Caki2 (cell line): Measurements from ENCODE around the gene ZSCAN10. TPM values are rescaled to one million over a fixed set of nuclear protein-coding genes. Genes with fewer than 3 reads are reported as not detected.
"Not testable (repeated sequence)": the region's sequence is repeated elsewhere in the genome, so short reads cannot be mapped to it uniquely, and the experiment has no call there.

ENCODE experiments used
- DNase-seq: peaks from one replicate; pipeline ENCODE4 v3.0.0-alpha.2; 2015; ENCODE audit warnings: low read depth
- in situ Hi-C: cut with HindIII; loops from 2 replicates; pipeline ENCODE4 v1.10.0; 2016; ENCODE audit warnings: low sequenced_read_pairs, low pct_unique_long_range_greater_than_20kb, mixed read lengths
- total RNA-seq: library from RNA; depleted of rRNA; stranded (reverse); fragments of >200 nt; shearing (Covaris generic); gene quantifications from 2 replicates; pipeline ENCODE4 v1.2.3, GENCODE V29; 2014; ENCODE audit warnings: low replicate concordance

The ZSCAN10 gene
- total RNA-seq, 1 experiment from 2014 or later: not detected

DNA sequence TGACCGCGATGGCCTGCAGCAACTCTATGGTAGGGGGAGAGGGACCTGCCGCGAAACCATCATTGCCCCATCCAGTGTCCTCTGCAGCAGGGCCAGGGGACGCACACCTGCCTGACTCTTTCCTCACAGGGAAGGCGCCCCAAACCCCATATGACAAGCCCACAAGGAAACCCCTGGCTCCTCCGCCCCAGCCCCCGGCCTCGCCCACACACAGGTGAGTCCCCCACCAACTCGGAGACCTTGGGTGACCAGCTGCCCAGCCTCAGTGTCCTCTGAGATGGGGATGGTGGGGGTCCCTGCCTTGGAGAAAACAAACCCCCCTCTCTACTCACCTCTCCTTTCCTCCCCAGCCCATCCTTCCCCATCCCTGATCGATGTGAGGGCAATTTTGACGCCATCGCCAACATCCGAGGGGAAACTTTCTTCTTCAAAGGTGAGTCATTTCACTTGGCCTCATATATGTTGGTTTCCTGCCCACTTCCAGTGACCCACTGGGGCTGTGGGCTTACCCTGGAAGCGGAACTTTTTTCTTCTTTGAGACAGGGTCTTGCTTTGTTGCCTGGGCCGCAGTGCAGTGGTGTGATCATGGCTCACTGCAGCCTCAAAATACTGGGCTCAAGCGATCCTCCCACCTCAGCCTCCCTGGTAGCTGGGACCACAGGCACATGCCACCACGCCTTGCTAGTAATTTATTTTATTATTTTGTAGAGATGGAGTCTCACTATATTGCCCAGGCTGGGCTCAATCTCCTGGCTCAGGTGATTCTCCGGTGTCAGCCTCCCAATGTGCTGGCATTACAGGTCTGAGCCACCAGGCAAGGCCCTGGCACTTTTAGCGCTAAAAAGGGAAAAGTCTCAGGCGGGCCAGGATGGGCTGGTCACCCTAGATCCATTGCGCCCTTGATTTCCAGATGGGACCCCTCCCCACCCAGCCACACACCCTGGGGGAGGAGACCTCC, 41.6 kb downstream of the ZSCAN10 start:
- DNase-seq: no peak
- in situ Hi-C loops: no loop called here

DNA sequence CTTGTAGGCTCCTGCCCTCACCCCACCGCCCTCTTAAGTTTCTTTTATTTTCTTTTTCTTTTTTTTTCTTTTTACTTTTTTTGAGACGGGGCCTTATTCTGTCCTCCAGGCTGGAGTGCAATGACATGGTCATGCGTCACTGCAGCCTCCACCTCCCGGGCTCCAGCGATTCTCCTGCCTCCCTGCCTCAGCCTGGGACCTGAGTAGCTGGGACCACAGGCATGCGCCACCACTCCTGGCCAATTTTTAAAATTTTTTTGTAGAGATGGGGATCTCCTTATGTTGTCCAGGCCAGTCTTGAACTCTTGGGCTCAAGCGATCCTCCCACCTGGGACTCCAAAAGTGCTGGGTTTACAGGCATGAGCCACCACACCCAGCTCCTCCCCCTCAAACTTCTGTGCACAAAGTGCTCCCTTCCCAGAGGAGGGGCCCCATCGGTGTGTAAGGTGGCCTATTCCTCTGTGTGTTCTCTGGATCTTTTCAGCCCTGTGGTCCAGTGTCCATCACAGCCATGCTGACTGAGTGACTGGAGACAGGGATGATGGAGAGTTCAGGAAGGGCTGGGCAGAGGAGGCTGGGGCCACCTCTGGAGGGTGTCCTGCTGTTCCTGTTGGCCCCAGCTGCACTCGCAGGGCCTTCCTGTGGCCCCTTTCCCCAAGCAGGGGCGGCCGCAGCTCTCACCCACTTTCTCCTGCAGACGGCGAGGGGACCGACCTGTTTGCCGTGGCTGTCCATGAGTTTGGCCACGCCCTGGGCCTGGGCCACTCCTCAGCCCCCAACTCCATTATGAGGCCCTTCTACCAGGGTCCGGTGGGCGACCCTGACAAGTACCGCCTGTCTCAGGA, 42.5 kb downstream of the ZSCAN10 start:
- in situ Hi-C loops: no loop called here
- DNase-seq: no peak

DNA sequence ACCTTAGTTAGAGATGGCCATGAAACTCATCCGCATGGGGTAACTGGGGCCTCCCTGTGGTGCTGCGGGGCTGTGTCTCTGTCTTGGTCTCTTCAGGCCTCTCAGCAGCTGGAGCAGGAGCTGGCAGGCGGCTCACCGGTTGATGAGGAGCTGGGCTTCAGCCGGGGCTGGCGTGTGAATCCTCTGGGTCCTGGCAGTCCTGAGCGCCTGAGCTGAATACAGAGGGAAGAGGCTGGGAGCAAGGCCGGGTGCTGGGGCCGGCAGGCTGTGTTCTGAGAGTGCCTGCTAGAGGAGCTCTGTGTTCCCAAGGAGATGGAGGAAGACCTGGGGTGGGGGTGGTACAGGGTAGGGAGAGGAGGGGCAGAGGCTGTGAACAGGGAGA, 43.4 kb downstream of the ZSCAN10 start:
- in situ Hi-C loops: not testable (repeated sequence)

DNA sequence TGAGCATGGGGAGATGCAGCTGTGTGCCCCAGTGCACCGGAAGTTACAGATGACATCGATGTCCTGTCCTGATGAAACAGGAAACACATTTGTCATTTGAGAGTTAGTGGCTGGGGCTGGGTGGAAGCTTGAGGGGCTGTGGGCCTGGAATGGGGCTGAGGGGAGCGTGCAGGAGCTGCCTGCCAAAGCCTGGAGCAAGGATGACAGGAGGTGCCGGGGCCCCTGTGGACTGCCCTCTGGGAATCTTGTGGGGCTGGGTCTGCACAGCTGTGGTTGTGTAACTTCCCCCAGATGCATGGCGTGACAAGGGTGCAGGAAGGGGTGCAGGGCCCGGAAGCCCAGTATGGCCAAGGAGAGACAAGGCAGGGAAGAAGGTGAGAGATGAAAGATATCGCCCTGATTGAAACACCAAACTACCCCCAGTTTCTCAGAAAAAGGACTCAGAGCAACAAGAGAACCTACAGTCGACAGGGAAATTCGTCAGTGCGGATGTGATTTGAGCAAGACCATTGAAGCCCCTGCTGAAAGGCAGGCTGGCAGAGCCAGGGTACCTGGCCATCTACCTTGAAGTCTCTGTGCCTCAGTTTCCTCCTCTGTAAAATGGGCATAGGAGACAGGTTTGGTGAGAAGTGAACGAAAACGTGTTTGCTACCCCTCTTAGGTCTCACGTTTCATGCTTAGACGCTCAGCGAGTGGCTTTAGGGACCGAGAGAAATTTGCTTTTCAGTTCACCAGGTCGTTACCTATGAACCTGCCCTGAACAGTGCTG, 43.9 kb downstream of the ZSCAN10 start:
- DNase-seq: no peak
- in situ Hi-C loops: no loop called here

More for the DNA sequence above, 43.4 kb downstream of the ZSCAN10 start:
- not testable (repeated sequence) for DNase-seq

DNA sequence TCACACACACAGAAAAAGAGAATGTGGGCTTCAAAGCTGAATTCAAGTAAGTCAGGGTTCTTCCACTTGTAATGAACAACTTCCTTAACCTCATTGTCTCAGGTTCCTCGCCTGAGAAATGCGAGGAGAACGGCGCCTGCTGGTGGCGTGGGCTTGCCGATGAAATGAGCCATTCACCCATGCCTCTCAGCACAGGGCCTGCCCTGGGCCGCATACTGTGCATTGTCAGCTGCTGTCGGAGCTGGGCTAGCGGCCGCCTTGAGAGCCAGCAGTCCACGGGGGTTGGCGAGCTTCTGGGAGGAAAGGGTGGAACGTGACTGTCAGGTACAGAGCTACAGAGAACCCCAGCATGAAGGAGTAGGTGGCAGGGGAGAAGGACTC, 45.8 kb downstream of the ZSCAN10 start:
- in situ Hi-C loops, DNase-seq: not testable (repeated sequence)

DNA sequence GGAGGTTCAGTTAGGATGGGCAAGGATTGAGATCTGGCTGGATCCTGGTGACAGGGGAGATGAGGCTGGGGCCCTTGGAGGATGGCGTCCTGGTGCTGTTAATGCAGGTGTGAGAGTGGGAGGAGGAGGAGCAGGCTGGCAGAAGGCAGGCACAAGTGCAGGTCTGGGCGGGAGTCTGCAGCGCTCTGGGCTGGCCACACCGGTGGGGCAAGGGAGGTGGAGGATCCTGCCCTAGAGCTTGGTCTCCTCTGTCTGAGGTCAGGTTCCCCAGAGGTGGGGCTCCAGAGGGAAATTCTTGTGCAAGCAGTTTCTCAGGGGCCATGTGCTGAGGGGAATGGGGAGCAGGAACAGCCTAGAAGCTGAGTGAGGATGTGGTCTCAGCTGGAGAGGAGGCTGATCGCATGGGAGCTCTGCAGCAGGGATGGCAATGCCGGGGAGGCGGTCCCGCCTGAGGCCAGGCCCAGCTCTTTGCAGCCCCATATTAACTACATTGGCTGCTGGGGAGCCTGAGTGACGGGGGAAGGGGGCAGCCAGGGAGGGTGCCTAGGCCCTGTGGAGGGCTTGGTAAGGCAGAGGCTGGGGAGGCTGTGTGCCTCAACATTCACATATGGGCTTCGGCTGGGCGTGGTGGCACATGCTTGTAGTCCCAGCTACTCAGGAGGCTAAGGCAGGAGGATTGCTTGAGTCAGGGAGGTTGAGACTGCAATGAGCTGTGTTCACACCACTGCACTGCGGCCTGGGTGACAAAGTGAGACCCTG, 46.3 kb downstream of the ZSCAN10 start:
- in situ Hi-C loops, DNase-seq: not testable (repeated sequence)

DNA sequence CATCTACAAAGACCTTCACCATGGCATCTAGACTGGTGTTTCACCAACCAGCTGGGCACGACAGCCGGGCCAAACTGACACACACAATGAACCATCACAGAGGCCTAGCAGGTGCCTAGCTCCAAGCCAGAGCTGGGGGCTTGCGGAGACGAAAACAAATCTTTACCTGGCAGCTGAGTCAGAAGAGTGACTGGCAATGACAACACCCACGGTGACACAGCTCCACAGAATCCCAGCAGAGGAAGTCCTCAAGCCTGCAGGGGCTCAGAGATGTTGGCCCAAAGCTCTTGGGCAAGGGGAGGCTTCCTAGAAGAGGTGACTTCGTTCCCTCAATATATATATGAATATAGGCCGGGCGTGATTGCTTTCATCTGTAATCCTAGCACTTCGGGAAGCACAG, 47.6 kb downstream of the ZSCAN10 start:
- in situ Hi-C loops: no loop called here
- no peak for DNase-seq

DNA sequence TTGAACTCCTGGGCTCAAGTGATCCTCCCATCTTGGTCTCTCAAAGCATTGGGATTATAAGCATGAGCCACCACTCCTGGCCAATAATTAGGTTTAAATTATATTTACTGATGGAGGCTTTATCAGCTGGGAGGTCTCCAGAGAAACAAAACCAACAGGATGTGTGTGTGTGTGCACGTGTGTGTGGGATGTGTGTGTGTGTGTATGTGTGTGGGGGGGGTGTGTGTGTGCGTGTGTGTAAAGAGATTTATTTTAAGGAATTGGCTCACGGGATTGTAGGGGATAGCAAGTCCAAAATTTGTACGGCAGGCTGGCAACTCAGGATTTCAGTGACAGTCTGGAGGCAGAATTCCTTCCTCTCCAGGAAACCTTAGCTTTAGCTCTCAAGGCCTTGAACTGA, 48.1 kb downstream of the ZSCAN10 start:
- DNase-seq: no peak
- in situ Hi-C loops: no loop called here

DNA sequence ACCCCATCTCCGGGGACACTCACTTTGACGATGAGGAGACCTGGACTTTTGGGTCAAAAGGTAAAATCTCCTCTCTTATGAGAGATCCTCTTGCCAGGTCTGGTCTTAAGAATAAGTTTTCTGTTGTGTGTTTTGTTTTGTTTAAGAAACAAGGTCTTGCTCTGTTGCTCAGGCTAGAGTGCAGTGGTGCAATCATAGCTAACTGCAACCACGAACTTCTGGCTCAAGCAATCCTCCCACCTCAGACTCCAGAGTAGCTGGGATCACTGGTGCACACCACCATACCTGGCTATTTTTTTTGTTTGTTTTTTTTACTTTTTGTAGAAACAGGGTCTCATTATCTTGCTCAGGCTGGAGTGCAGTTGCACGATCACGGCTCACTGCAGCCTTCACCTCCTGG, 48.6 kb downstream of the ZSCAN10 start:
- DNase-seq: no peak
- in situ Hi-C loops: no loop called here

DNA sequence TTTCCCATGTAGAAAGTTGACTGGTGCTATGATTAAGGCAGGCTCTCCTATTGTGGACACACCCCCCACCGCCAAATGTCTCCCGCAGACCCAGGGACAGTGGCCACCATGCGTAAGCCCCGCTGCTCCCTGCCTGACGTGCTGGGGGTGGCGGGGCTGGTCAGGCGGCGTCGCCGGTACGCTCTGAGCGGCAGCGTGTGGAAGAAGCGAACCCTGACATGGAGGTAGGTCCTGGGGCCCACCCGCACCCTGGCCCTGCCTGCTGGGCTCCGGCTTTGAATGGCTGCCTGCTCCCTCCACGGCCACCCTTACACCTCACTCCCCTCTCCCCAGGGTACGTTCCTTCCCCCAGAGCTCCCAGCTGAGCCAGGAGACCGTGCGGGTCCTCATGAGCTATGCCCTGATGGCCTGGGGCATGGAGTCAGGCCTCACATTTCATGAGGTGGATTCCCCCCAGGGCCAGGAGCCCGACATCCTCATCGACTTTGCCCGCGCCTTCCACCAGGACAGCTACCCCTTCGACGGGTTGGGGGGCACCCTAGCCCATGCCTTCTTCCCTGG, 49.1 kb downstream of the ZSCAN10 start:
- DNase-seq: no peak
- in situ Hi-C loops: no loop called here

DNA sequence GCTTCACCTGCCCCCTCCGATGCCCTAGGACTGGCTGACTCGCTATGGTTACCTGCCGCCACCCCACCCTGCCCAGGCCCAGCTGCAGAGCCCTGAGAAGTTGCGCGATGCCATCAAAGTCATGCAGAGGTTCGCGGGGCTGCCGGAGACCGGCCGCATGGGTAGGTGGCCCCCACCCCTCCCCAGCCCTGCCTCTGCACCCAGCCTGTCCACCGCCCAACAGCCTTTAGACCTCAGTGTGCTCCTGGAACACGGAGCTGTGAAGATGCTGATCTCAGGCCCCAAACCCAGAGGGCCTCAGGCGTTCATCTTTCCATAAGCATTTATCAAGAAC, 51.7 kb downstream of the ZSCAN10 start:
- in situ Hi-C loops: no loop called here
- no peak for DNase-seq

DNA sequence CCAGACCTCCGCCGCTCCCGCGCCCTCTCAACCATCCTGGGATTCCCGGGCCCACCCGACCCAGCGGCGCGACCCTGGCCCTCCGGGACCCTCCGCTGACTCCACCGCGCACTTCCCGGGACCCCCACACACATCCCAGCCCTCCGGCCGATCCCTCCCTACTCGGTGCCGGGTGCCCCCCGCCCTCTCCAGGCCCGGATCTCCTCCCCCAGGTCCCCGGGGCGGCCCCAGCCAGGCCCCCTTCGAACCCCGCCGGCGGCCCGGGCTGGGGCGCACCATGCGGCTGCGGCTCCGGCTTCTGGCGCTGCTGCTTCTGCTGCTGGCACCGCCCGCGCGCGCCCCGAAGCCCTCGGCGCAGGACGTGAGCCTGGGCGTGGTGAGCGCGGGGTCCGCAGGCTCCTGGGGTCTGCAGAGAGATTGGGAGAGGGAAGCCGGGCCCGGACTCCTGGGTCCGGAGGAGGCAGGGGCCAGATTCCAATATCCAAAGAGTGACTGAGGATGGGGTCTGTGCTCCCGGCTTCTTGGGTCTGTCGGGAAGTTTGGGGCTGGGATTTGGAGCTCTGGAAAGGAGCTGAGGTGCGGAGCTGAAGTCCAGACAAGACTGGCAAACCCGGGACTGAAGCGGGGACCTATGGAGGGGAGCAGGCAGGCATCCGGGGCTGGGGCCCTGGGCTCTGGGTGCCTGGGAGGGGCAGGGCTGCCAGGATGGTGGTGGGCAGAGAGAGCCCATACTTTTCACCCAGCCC, 52.3 kb downstream of the ZSCAN10 start:
- no peak for DNase-seq
- in situ Hi-C loops: no loop called here

DNA sequence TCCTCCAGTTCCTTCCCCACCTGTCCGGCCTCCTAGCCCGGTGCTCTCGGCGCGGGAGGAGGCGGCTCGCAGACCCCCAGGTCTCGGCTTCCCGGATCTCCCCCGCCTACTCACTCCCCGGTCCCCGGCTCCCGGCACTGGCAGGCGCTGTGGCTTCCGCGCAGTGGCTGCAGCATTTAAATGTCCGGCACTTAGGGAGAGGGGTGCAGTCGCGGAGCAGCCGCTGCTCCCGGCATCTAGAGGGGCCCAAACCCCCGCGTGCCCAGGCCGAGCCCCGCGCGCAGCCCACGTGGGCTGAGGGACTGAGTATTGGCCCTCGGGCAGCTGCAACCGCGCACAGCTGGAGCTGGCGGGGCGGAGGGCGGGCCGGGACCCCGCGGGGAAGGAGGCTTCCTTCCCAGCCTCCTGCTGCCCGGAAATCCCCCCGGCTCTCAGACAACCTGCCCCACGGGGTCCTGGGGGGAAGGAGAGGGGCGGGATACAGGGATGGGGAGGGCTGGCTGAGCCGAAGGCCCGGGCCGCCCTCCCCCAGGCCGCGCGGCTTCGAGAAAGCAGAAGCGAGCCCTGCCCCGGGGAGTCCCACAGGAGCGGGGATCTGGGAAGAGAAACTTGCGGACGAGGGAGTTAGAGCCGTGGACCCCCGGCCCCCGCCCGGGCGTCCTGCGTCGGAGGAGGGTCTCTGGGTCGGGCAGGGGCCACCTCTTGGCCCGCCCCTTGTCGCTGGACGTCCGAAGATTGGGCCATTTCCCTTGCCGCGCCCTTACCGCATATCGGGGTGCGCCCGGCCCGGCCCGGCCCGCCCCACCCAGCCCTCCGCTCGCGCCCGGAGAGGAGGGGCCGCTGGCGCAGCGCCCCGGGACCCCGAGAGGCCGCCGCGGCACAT, 53.1 kb downstream of the ZSCAN10 start, which contains the start of gene MMP25:
Gene MMP25 (plus strand): TSS at position 804 of the 883 bp plus-strand sequence. CDS start 357 bp downstream, outside the sequence.
- in situ Hi-C loops: no loop called here
- no peak for DNase-seq

DNA sequence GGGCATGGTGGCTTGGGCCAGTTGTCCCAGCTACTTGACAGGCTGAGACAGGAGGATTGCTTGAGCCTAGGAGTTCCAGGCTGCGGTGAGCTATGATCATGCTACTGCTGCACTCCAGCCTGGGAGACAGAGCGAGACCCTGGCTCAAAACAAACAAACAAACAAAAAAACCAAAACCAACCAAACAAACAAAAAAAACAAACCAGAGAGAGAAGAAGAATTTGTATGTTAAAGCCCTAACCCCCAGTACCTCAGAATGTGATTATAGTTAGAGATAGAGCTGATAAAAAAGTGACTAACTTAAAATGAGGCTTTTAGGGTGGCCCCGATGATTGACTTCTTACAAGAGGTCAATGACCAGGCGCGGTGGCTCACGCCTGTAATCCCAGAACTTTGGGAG, 54.4 kb downstream of the ZSCAN10 start:
- no peak for DNase-seq
- in situ Hi-C loops: no loop called here

DNA sequence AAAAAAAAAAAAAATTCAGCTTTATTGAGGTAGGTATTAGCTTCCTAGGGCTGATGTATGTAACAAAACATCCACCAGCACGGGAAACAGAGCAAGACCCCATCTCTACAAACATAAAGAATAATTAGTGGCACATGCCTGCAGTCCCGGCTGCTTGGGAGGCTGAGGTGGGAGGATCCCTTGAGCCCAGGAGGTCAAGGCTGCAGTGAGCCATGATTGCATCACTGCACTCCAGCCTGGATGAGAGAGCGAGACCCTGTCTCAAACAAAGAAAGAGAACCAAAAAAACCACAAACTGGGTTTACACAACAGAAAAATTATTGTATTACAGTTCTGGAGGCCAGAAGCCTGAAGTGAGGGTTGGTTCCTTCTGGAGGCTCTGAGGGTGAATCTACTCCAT, 56.7 kb downstream of the ZSCAN10 start:
- in situ Hi-C loops: no loop called here

DNA sequence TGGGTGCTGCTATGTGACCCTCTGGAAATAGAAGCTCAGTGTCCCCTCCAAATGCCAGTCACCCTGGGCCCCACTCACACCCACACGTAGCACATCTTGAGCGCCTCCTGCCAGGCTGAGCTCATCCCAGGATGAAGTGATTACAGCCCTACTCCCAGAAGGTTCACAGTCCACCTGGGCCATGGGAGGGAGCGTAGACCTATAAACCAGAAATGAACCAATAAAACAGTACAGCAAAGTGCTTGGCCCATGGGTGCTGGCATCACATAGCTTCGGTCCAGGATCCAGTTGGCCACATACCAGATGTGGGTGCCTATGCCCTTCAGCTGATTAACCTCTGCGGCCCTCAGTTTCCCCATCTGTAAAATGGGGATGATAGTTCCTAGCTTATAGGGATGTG, 60.2 kb downstream of the ZSCAN10 start:
- no peak for DNase-seq
- in situ Hi-C loops: no loop called here

More for the DNA sequence above, 56.7 kb downstream of the ZSCAN10 start:
- DNase-seq: no peak
